ENCODE results near the gene PAWR.
"Not testable (repeated sequence)": the region's sequence is repeated elsewhere in the genome, so short reads cannot be mapped to it uniquely, and the experiment has no call there.

The PAWR gene

GRCh38 chr12:79645235-79645630, 45.5 kb downstream of the PAWR start:
- no peak for DNase-seq

GRCh38 chr12:79644274-79645234, 46.2 kb downstream of the PAWR start:
- DNase-seq: no peak

- DNase-seq: no peak
Measured at GRCh38 chr12:79643821-79644220, 46.9 kb downstream of the PAWR start.

DNA sequence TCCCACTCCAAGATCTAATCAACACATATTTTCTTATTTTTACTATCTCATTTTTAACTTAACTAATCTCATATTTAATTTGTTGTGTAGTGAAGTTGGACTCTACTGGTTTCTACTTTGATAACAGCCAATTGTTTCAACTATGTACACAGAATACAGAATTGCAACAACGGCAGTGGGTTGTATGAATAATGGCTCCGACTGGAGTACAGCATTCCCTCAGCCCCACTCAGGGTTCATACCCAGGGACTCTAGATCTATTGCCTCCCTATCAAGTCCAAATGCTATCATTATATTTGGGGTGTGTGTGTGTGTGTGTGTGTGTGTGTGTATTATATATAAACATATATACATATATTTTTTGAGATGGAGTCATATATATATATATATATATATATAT, 52.3 kb downstream of the PAWR start:
- DNase-seq: no peak

DNA sequence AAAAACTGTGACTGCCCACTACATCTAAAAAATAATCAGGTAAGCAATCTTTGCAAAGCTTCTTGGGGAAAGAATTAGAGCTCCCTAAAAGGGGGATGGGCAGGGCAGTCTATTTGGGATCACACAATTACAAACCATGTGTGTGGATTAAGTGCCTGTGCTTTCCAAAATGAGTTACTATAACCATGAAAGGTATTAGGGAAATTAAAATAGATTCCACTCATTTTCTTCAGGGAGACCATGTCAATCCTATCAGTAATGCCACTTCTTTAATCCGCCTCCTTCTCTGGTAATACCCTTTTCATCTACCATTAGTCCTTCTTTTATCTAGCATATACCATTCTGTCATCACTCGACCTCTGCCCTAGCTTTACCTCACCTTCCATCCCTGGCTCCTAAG, 53.7 kb downstream of the PAWR start:
- DNase-seq: no peak

DNA sequence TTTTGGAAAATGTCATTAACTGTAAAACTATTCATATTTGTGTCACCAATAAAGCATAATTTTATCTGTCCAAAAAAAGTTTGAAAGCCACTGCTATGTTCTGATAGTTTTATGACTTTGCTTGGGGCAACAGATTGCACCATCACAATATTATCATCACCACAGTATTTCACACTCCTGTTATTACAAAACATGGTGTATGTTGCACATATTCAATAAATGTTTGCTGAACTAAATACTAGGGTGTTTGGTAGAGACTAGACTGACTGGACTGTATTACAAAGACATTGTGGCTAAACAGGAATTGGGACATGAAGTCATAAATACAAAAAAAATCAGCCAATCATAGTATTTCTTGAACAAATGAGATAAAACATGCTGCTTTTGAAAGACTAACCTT, 55.1 kb downstream of the PAWR start:
- DNase-seq: no peak

DNA sequence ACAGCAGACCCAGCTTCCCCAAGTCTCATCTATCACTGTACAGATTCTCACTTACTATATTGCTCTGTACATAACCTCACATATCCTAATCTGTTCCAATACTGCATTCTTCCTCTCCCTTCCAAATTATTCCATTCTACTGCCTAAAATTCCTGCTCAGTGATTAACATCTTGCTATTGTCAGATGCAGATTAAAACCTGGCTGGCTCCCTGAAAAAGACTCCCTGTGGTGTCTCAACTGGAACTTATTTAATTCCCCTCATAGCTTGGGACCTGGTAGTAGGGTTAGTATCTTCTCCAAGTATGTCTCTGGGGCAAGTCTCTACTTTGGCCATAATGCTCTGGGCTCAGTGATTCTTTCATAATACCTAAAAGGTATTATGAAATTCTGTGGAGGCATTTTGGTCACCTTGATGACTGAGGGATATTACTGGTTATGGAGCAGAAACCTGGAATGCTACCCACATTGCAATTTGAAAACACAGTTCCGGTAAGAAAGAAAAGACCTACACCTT, 55.8 kb downstream of the PAWR start:
- DNase-seq: no peak

DNA sequence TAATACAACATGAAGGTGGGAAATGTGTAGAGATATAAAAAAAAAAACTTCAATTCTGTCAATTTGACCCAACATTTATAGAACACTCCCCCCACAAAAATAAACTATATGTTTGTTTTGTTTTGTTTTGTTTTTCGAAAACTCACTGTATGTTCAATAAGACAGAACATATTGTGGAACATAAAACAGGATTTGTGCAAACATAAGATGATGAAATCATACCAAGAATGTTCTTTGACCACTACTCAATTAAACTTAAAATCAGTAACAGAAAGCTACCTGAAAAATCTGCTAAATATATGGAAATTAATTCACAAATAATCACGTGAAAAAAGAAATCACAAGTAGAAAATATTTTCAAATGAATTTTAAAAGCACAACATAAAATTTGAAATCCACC, 61.2 kb downstream of the PAWR start:
- no peak for DNase-seq

- not testable (repeated sequence) for DNase-seq
Measured at GRCh38 chr12:79626735-79627134, 64.0 kb downstream of the PAWR start.

GRCh38 chr12:79624378-79624777, 66.4 kb downstream of the PAWR start:
- no peak for DNase-seq

GRCh38 chr12:79619872-79620562, 70.7 kb downstream of the PAWR start:
- DNase-seq: no peak

DNA sequence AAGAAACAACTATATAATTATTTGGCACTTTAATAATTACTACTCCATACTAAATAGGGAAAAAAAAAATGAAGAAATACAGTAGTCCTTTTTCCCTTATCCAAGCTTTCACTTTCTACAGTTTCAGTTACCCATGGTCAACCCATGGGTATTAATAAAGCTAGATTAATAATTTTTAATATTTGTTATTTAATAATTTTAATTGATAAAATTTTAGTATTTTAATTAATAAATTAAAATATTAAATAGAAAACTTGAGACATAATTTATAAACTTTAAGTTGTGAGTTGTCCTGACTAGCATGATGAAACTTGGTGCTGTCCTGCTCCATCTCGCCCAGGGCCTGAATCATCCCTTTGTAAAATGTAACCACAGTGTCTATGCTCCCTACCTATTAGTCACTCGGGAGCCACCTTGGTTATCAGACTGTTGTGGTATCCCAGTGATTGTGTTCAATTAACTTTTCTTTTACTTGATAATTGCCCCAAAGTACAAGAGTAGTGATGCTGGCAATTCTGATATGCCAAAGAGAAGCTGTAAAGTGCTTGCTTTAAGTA, 71.8 kb downstream of the PAWR start:
- no peak for DNase-seq

- no peak for DNase-seq
Measured at GRCh38 chr12:79617696-79618095, 73.1 kb downstream of the PAWR start.

DNA sequence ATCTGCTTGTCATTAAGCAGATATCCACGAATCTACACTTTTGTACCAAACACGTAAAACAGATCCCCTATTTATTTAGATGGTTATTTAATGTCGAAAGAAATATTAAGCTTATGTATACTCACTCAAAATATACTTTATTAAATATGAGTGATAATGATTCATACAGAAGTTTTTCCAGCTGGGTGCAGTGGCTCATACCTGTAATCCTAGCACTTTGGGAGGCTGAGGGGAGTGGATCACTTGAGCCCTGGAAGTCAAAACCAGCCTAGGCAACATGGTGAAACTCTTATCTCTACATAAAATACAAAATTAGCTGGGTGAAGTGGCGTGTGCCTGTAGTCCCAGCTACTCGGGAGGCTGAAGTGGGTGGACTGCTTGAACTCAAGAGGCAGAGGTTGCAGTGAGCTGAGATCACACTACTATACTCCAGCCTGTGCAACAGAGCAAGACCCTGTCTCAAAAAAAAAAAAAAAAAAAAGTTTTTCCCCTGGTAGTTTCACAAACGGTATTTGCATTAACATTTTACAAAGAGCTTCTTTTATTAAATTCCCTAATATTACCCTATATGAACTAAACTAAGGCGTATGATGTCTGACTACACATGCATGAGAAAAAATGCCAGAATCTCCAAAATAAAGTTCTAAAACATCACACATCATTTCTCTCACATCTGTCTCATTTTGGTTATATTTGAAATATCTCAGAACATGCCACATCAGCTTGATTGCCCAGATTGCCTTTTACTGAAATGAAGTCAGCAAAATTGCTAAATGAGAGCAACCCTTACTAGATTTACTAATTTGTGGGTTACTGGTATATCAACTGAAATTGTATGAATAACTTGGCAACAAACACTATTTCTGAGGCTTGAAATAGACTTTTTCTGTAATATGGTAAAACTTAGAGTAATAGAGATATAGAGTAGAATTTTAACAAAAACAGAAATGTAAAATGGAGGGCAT, 74.9 kb downstream of the PAWR start:
- no peak for DNase-seq

DNA sequence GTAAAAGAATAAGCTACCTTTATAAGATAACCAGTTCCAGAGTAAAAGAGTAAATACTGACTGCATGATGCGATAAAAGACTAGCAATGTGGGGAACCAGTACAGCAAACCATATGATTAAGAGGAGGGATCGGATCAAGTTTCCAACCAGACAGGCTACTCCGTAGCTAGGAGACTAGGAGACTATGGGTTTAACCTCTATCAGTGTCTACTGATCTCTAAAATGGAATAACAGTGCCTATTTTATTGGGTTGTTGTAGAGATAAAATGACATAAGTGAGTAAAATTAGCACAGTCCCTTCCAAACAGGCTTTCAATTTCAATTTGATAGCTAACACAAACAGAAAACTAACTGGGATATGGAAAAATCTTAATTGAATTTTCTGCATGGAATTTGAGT, 76.0 kb downstream of the PAWR start:
- no peak for DNase-seq

GRCh38 chr12:79601908-79602307, 88.9 kb downstream of the PAWR start:
- no peak for DNase-seq

DNA sequence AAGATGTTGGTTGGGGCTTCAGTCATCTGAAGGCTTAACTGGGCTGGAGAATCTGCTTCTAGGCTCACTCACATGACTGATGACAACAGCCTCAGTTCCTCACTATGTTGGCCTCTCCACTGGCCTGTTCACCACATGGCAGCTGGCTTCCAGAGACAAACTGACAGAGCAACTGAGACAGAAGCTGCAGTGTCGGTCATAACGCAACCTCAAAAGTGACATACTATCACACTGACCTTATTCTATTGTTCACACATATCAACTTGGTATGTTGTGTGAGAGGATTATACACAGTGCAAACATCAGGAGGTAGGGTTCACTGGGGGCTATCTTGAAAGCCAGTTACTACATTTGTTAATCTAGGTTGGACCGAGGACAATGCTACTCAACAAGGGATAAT, 92.9 kb downstream of the PAWR start:
- DNase-seq: no peak

DNA sequence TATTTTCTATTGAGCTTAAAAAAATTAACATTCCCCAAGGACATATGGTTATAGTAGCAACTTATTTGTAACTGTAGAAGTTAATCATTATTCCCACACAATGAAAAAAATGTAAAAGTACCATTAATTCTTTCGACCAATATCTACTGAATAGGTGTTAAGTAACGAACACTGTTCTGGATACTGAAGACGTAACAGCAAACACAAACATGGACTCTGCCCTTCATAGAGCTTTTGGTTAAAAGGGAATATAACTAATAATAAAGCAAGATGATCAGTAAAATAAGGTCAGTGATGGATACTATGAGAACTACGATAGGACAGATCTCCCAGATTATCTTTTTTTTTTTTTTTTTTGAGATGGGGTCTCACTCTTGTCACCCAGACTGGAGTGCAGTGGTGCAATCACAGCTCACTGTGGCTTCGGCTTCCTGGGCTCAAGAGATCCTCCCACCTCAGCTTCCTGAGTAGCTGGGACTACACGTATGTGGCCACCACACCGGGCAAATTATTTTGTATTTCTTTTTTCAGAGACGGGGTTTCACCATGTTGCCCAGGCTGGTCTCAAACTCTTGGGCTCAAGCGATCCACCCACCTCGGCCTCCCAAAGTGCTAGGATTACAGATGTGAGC, 93.9 kb downstream of the PAWR start:
- no peak for DNase-seq

GRCh38 chr12:79595273-79595672, 95.5 kb downstream of the PAWR start:
- DNase-seq: no peak

DNA sequence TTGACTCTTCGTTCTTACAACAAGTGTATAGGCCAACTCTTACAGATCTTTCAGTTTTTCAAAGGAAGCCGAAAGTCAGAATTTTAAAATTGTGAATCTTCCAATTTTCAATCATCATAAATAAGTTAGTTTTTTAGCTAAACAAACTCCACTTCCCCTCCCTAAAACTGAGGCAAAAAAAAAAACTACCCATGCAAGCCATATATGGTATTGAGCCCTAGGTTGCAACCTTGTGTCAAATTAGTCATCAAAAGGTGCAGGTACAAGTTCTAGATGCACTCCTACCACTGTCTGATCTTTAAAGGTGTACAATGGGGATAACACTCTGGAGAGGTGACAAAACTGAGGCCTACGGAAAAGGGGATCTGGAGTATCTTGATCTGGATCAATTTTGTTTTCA, 97.9 kb downstream of the PAWR start:
- DNase-seq: no peak

DNA sequence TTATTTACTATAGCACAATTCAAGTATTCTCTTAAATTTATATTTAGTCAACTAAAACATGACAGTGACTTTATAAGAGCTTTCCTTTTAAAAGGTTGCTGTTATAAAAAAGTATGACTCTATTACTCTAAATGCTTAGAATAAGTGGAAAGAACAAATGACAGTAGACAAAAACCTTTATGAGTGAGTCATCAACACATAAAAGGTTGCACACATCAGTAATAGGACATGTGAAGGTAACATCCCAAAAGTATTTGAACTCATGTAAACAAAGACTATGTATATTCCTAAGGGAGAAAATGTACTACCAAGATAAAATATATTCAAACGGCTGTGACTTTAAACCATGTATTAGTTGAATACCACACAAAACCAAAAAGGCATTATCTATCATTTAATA, 98.8 kb downstream of the PAWR start:
- DNase-seq: no peak

DNA sequence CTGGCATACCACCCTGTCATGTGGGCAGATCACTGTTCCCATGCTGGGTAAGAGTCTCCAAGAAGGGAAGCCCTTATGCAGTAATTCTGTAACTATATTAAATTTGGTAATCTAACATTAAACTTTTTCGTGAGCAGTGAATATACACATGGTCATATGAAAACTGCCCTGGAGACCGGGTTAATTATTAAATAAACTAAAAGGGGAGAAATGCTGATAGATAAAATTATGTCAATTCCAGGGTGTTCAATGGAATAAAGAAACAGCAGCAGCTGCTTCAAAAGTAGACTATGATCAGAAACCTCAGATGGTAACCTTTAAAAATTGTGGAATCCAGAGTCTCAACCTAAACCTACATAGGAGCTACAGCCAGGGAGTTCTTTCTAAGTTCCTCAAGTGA, 100.0 kb downstream of the PAWR start:
- DNase-seq: no peak
